ENCODE data around the gene FRRS1.
"Not testable (repeated sequence)": the region's sequence is repeated elsewhere in the genome, so short reads cannot be mapped to it uniquely, and the experiment has no call there.

The FRRS1 gene

DNA sequence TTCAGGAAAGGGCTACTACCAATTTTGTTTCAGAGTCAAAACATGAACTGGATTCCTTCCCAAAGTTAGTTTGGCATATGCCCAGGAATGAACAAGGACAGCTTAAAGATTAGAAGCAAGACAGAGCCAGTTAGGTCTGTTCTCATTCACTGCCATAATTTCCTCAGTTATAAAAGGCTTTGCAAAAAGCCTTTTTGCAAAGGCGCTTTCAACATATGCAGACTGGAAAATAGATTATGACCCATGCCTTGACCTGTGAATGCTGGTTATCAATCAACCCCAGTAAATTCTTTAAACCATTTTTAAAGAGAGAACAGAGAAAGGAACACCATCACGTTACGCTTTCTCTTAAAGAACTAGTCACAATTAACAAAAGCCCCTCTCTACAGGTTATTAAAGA, 1.7 kb upstream of the FRRS1 start:
- in situ Hi-C loops (cut with HindIII; ENCODE audit: low sequenced_read_pairs): no loop called here

DNA sequence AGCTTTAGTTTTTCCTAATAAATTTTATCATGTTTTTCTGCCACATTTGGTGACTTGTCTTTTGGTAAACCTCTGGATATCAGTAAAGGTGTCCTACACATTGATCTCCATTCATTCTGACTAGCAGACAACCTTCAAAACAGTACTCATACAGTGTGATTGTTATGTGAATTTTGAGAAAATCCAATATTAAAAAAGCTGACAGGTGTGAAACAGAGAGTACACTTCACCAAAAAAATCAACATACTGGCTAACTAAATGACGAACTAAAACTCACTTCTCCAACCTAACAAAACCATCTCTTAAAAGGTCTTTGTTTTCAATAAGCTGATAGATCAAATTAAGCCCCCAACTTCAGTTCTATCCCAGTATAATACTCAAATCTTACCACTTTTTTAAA, 1.5 kb downstream of the FRRS1 start:
- in situ Hi-C loops (cut with HindIII; ENCODE audit: low sequenced_read_pairs): no loop called here

DNA sequence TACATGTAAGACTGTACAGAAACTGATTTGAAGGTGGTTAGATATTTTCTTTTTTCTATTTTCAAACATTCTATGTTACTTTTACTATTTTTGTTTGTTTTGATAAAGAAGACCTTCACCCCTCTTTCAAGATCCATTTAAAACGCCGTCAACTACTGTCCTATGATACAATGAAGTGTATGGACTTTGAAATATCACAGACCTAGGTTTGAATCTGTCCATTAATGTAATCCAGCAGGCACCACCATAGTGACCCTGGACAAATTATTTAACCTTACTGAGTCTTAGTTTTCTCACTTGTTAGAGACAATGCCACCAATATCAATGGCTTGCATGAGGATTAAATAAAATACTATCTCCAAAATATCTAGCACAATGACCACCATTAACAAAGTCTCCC, 2.0 kb downstream of the FRRS1 start:
- in situ Hi-C loops (cut with HindIII; ENCODE audit: low sequenced_read_pairs): no loop called here

DNA sequence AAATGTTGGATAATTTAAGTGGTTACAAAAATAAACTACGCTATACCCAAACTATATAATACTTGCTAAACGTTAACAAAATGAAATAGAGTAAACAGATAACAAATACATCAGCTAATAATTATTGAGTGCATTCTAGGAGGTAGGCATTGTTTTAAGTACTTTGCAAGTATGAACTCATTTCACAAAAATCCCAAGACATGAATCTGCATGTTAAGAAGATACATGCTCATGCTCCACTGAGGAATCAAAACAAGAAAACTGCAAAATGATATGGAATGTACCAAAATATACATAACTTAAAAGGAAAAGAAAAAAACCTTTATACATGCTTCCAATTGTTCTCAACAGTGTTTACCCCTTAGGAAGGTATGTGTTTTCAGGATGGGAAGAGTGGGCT, 2.5 kb downstream of the FRRS1 start:
- in situ Hi-C loops (cut with HindIII; ENCODE audit: low sequenced_read_pairs): no loop called here

DNA sequence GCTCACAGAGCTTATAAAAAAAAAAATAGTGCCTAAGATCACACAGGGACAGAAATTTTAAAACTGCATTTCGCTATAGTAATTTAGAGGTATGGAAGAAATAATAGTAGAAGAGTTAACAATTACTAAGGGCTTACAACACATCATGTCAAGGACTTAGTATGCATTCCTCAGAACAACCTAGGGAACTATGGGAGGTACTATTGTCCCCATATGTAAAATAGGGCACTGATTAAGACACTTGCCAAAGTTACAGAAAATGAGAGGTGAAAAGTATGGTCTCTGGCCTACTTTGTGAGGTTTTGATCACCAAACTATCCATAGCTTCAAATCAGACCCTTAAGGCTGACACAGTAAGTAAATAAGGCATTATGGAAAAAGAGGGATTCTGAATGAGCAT, 4.7 kb downstream of the FRRS1 start:
- in situ Hi-C loops (cut with HindIII; ENCODE audit: low sequenced_read_pairs): no loop called here

DNA sequence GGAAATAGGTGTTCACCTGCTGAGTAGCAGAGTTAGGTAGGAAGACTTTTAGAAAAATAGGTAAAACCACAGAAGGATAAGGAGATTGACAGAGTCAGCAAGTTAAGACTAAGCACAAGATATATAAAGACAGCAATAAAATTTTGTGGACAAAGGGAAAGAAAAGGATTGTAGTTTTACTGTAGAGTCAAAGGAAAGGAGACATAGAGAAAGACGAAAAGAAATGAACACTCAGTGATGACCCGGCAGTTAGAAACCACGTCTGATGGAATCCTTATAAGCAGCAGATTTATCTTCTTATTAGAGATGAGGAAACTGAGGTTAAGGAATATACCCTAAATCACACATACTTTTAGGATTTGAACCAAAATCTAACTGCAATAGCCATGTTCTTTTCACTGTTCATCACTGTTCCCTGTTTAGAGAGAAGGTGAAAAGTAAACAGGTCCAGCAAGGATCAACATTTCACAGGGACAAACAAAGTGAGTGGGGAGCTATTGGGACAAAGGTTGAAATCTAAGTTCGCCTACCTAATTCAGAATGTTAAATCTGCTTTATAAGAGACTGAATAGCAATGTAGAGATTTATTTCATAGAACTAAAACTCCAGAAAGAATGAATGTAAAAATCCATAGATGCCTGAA, 6.8 kb downstream of the FRRS1 start:
- in situ Hi-C loops (cut with HindIII; ENCODE audit: low sequenced_read_pairs): no loop called here

DNA sequence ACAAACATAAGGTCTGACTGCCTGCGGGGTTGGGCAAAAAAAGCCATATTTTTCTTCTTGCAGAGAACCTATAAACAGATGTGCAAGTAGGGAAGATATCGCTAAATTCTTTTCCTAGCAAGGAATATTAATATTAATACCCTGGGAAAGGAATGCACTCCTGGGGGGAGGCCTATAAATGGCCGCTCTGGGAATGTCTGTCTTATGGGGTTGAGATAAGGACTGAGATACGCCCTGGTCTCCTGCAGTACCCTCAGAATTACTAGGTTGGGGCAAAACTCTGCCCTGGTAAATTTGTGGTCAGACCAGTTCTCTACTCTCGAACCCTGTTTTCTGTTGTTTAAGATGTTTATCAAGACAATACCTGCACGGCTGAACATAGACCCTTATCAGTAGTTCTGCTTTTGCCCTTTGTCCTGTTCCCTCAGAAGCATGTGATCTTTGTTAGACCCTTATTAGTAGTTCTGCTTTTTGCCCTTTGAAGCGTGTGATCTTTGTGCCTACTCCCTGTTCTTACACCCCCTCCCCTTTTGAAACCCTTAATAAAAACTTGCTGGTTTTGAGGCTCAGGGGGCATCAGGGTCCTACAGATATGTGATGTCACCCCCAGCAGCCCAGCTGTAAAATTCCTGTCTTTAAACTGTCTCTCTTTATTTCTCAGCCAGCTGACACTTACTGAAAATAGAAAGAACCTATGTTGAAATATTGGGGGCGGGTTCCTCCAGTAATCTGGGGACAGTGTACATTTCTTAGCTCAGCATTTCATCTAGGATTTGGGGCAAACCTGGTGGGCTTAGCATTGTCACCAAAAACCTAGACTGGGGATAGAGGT, 7.5 kb downstream of the FRRS1 start:
- in situ Hi-C loops (cut with HindIII; ENCODE audit: low sequenced_read_pairs): not testable (repeated sequence)

DNA sequence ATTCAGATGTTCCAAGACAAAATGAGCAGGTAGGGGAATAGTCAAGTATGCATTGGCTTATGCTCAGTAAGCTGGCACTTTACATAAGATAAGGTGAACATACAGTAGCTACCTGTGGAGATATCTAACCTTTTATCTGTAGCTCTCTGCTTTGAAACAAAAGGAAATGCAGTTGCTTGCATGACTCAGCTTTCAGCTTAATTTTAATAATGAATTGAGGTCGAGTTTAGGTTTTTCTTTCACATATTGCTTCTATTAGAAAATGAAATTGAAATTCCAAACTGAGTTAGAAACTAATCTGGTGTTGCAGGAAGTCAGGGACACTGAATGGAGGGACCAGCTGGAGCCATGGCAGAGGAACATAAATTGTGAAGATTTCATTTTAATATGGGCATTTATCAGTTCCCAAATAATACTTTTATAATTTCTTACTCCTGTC, 8.3 kb downstream of the FRRS1 start:
- in situ Hi-C loops (cut with HindIII; ENCODE audit: low sequenced_read_pairs): no loop called here

DNA sequence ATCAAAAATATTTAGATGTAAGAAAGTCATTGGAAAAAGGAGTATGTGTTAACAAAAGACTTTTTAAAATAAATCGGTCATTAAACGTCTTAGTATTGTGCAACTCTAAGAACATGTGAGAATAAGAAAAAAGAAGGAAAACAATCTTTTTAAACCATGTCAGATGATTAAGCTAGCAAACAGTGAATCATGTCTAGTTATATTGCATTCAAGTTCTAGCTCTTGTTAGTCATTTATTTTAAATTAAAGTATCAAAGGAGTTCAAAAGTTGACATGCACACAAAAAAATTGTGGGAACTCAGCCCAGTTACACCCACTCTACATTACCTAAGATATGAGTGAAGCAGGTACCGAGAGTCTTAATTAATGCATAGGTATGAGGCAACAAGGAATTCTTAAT, 9.8 kb downstream of the FRRS1 start:
- in situ Hi-C loops (cut with HindIII; ENCODE audit: low sequenced_read_pairs): no loop called here

DNA sequence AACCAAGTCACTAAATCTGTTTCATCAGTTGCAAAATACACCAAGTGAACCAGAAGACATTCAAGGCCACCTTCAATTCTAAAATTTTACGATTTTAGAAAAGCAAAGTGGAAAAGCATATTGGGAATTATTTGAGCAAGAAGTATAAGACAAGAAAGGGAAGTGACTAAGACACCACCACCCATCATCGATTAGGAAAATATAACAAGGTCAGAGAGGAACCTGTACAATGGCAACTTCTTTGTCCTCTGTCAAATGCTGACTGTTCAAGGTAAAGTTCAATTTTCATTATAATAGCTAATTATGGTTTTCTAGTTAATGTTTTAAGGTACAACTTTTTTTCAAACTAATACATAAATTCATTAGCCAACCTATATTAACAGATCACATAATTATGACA, 10.8 kb downstream of the FRRS1 start:
- in situ Hi-C loops (cut with HindIII; ENCODE audit: low sequenced_read_pairs): no loop called here

DNA sequence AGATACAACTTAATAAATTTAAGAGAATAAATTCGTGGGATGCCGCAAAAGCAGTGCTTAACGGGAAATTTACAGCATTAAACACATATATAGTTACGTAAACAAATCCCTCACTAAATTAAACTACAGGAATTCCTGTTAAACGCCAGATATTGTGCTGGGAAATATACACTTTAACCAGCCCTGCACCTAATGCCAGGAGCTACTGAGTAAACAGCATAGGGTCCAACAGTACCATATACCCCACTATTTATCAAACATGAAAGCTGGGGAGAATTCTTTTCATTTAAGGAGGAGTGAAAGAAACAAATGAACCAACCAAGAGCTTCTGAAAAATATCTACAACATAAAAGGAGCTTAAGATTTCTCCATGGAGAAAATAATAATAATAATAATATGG, 11.7 kb downstream of the FRRS1 start:
- in situ Hi-C loops (cut with HindIII; ENCODE audit: low sequenced_read_pairs): no loop called here

DNA sequence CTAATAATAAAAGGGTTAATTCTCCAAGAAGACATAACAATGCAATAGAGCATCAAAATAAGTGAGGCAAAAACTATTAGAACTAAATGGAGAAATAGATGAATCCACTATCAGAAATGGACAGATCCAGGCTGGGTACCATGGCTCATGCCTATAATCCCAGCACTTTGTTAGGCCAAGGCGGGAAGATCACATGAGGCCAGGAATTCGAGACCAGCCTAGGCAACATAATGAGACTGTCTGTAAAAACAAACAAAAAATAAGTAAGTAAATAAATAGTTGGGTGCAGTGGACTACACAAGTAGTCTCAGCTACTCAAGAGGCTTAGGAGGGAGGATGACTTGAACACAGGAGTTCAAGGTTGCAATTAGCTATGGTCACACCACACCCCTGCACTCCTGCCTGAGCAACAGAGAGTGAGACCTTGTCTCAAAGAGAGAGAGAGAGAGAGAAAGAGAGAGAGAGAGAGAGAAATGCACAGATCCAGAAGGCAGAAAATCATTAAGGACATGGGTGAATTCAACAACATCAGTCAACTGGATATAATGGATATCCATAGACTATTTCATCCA, 12.3 kb downstream of the FRRS1 start:
- in situ Hi-C loops (cut with HindIII; ENCODE audit: low sequenced_read_pairs): no loop called here

DNA sequence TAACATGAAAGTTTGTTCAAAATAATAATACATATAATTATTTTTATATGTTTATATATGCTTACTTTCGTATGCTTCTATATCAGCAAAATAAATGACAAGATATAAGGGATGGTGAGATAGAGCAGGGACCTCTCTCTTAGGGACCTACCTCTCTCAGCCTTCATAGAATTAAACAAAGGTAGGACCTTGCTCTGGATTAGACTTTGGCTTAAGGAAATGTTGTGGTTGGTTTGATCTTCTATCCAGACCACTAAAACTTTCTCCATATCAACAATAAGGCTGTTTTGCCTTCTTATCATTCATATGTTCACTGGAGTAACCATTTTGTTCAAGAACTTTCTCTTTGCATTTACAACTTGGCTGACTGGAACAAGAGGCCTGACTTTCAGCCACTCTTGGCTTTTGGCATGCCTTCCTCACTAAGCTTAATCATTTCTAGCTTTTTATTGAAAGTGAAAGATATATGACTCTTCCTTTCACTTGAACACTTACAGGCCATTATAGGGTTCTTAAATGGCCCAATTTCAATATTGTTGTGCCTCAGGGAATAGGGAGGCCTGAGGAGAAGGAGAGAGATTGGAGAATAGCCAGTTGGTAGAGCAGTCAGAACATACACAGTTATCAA, 14.4 kb downstream of the FRRS1 start:
- in situ Hi-C loops (cut with HindIII; ENCODE audit: low sequenced_read_pairs): no loop called here

DNA sequence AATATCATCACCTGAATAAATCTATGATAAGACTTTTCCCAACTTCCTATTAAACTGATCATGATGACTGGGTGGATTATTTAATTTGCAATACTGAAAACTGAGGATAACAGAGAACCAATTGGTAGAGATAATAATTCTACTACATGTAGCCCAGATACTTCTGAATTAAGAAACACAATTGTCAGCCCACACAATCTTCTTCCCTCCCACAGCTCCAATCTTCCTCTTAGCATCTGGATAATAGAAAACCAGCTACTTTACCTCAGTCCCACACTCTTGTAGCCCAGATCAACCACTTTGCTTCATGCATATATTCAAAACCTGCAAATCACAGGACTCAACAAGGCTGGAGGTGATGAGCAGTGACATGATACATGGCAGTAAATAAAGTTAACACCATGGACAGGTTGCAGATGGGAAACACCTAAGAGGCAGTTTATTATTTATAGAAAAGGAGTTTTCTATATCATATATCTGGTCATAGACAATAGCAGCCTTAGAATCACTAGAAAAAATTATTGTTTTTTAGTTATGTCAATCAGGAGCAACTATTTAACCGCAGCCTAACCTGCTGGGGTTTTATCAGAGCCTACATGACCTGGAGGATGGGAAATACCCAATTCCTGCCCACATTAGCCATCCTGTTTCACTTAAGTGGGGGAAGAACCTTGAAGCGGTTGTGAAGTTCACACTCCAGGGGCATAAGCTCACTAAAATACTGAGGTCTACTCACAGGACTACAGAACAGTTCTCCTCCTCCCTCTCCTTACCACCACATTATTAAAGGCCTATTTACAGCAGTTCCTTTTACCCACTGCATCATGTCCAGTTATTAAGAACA, 16.7 kb downstream of the FRRS1 start:
- in situ Hi-C loops (cut with HindIII; ENCODE audit: low sequenced_read_pairs): no loop called here

DNA sequence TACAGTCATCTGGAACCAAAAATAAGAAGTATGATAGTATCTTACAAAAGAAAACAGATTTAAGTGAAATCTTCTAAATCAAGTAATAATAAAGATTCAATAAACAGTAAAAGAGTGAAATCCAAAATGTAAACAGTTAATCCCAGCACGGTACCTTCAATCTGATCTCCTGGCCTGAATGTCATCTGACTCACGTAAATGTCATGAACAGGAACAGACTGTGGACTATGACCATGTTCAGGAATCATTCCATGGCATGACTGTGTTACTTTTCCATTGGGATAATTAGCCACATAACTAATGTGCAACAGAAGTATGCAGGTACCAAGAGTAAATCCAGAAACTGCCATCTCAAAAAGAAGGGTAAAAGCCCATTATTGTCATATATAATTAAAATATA, 18.0 kb downstream of the FRRS1 start:
- in situ Hi-C loops (cut with HindIII; ENCODE audit: low sequenced_read_pairs): no loop called here

DNA sequence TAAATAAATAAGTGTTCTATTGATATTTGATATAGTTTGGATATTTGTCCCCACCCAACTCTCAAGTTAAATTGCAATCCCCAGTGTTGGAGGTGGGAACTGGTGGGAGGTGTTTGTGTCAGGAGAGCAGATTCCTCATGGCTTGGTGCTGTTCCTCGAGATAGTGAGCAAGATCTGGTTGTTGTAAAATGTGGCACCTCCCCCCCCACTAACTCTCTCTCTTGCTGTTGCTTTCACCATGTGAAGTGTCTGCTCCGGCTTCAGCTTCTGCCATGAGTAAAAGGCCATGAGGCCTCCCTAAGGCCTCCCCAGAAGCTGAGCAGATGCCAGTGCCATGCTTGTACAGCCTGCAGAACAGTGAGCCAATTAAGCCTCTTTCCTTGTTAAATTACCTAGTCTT, 20.8 kb downstream of the FRRS1 start:
- in situ Hi-C loops (cut with HindIII; ENCODE audit: low sequenced_read_pairs): no loop called here

DNA sequence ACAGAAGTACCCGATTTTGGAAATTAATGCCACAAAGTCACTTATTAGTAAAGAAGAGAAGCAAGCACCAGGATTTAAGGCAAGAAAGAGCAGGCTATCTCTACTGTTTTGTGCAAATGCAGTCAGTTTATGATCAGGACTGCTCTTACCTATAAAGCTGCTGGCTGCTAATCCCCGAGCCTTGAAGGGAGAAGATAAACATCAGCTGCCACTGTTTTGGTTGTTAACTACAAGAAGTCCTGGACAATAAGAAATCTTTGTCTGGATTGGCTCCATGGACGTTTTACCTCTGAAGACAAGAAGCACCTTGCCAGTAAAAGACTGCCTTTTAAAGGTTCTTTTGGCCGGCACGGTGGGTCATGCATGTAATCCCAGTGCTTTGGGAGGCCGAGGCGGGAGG, 21.4 kb downstream of the FRRS1 start:
- in situ Hi-C loops (cut with HindIII; ENCODE audit: low sequenced_read_pairs): no loop called here

DNA sequence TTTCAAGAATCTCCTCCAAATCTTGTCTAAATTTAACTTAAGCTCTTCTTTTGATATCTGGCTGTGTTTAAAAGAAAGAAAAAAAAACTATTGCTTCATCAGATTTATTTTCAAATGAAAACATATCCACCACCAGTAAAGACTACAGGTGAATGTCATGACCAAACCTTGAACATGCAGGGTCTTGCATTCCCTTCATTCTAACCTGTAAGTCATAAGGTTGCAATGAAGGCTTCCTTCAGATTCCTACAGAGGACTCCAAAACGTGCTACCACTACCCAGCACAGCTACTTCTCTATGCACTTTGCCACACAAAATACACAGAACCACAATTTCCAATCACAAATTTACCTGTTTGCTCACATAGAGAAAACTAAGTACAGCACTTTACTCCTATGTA, 26.3 kb downstream of the FRRS1 start:
- in situ Hi-C loops (cut with HindIII; ENCODE audit: low sequenced_read_pairs): no loop called here

DNA sequence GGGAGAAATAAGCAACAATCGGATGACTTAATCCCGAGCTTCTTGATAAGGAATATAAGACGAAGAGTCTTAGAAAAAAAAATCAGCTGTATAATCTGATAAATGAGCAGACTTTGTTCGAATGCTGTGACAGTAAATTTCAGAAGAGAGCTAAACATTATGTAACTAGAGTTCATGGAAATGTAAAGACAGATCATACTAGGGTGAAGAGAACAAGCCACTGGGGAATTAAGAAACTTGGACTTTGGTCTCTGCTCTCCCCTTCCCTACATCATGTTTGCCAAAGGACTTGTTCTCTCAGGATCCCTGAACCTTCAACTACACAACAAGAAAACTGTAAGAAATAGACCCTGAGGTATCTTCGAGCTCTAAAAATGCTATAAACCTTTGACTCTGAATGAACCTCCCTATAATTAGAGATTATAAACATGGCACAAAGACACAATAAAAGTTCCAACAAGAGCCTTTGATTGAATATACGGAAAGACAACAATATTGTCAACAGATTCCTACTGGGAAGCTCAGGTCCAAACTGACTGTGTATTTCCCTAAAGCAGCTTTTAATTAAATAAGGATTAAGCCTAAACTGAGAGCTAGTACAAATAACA, 27.5 kb downstream of the FRRS1 start:
- in situ Hi-C loops (cut with HindIII; ENCODE audit: low sequenced_read_pairs): no loop called here

DNA sequence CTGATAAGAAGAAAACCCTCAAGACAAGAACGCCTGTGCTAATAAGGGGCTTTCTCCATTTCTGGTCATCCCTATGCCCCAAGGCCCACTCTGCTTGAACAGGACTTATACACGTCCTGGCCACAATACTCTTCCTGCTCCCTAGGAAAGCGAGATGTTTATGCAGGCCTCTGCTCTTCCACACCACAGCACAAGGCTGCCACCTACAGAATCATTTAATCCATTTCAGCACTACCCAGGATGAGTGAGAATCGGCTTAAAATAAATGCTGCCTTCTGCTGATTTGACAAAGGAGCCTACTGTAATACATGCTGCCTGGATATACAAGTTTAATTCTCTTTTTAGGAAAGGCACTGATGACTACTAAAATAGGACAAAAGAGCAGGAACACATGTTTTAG, 29.4 kb downstream of the FRRS1 start:
- in situ Hi-C loops (cut with HindIII; ENCODE audit: low sequenced_read_pairs): no loop called here

DNA sequence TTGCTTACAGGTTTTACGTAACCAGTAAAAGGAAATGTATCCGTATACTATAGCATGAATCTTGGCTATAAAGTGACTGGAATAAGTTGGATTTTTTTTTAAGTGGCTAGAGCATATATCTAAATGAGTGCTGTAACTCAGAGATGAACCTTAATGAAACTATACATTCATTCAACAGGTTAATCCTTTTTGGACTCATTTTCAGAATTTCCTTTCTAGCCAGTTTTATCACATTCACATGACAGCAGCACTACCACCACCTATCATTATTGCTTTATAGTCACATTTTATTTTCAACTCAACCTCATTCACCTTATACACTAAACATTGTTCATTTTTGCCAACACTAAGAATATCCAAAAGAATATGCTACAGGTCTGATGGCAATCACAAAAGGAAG, 30.6 kb downstream of the FRRS1 start:
- in situ Hi-C loops (cut with HindIII; ENCODE audit: low sequenced_read_pairs): no loop called here

All from DLD1 (cell line).